Activated gamma-delta T cell treated with Interleukin-2 at 50 U/mL for 16 hours (primary cell): Measurements from ENCODE around the gene EDEM3.
A peak's percentile ranks its signal among the peaks of the same experiment; 100 is the strongest.
"Not testable (repeated sequence)": the region's sequence is repeated elsewhere in the genome, so short reads cannot be mapped to it uniquely, and the experiment has no call there.

Experiments used
- DNase-seq: peaks from one replicate; pipeline ENCODE4 v3.0.0-alpha.2; 2020

Gene EDEM3, protein sequence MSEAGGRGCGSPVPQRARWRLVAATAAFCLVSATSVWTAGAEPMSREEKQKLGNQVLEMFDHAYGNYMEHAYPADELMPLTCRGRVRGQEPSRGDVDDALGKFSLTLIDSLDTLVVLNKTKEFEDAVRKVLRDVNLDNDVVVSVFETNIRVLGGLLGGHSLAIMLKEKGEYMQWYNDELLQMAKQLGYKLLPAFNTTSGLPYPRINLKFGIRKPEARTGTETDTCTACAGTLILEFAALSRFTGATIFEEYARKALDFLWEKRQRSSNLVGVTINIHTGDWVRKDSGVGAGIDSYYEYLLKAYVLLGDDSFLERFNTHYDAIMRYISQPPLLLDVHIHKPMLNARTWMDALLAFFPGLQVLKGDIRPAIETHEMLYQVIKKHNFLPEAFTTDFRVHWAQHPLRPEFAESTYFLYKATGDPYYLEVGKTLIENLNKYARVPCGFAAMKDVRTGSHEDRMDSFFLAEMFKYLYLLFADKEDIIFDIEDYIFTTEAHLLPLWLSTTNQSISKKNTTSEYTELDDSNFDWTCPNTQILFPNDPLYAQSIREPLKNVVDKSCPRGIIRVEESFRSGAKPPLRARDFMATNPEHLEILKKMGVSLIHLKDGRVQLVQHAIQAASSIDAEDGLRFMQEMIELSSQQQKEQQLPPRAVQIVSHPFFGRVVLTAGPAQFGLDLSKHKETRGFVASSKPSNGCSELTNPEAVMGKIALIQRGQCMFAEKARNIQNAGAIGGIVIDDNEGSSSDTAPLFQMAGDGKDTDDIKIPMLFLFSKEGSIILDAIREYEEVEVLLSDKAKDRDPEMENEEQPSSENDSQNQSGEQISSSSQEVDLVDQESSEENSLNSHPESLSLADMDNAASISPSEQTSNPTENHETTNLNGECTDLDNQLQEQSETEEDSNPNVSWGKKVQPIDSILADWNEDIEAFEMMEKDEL

GRCh38 chr1:184754476-184755225, at the start of gene EDEM3:
TSS of gene EDEM3 (minus strand) at chr1:184754858. CDS start at chr1:184754646, 212 bp downstream.
- peak; percentile 97 for DNase-seq

- no peak for DNase-seq
Measured at GRCh38 chr1:184804220-184804619, 49.6 kb upstream of the EDEM3 start.

DNA sequence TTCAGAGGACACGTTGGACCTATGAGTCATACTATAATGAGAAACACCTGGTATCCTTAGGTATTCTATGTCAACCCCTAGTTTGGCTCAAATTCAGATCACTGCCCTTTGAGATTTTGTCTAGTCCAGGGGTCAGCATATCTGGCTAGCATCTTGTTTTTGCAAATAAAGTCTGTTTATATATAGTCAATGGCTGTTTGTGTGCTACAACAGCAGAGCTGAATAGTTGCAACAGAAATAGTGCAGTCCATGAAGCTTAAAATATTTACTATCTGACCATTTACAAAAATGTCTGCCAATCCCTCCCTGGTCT, 48.5 kb upstream of the EDEM3 start:
- no peak for DNase-seq

DNA sequence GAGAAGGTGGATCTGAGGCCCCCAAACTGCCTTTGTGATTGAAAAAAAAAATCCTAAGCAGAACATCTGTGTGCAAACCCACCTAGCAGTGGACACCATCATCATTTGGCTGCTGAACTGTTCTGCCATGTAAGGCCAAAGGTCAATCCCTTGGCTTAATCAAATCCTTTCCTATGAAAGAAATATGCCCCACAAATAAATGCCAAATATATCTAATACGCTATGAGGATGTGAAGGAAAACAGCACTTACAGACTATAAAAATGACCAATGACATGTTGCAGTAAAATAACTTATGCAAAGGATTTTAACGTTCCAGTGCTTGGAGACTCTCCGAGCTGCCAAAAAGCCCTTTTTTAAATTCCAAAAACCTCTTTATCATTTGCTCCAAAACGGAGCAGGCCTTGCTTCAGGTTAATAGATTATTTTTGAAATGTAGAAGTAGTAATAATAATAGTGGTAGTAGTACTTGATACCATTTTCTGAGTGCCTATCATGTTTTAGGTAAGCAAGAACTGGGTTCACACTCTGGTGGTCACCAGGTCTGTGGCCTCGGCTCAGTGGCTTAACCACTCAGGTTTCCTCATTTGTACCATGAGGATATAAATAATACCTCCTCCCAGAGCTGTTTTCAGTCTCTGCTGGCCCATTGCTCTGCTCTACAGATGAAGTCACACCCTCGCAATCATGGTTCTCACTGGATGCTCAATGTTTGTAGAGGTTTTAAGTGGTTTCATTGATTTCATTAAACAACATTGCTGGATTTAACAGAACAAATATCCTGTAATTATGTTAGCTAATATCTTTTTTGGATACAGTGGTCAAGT, 47.9 kb upstream of the EDEM3 start:
- no peak for DNase-seq

DNA sequence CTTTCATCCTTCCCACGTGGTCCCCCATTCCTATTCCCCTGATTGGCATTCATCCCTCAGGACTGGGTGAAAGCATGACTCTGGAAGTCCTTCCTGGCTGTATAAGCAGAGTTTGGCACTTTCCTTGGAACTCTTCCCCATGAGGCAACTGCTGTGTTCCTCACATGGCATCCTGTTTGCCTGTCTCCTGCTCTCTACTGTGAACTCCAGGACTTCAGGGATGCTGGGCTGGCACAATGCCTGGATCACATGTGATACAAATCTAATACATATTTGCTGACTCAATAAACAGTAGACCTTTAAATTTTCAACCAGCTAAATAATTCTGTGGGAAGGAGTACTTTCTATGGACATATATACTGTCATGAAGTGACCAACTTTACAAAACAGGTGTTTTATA, 46.8 kb upstream of the EDEM3 start:
- no peak for DNase-seq

DNA sequence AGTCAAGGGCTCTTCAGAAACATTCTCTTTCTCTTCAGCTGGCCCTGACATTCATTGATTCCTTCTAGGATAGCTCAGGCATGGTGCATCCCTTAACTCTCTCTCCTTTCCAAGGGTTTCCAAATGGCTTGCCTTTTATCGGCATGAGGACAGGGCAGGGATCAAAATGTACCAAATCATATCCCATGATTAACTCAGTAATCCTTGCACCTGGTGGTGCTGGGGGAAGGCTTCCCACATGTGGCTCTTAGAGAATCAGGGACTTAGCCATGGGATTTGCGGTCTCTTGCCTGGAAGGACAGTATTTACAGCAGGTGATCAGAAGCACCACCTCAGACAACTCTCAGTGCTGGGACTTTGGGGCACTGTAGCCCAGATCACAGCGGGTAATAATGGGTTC, 46.2 kb upstream of the EDEM3 start:
- DNase-seq = no peak

GRCh38 chr1:184793967-184794366, 39.3 kb upstream of the EDEM3 start:
- DNase-seq = no peak

- no peak for DNase-seq
Measured at GRCh38 chr1:184792450-184792969, 37.9 kb upstream of the EDEM3 start.

- DNase-seq = no peak
Measured at GRCh38 chr1:184791550-184791900, 36.9 kb upstream of the EDEM3 start.

- no peak for DNase-seq
Measured at GRCh38 chr1:184790642-184791549, 36.2 kb upstream of the EDEM3 start.

GRCh38 chr1:184789884-184790283, 35.2 kb upstream of the EDEM3 start:
- no peak for DNase-seq

DNA sequence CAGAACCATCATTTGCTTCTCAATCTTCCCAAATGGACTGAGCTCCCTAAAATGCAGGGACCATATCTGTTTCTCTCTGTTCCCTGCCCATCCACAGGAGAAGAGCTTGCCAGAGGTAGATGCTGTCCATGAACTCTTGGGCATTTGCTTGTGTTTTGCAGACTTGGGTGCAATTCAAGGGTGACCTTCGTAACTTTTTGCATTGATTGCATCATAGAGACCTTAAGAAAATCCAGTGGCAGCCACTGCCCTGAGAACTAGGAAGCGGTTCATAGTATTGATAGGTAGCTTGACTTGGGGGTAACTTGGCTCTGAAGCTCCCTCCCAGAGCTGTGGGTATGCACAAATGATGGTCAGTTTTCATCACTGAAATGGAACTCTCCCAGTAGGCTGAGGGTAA, 34.3 kb upstream of the EDEM3 start:
- no peak for DNase-seq

DNA sequence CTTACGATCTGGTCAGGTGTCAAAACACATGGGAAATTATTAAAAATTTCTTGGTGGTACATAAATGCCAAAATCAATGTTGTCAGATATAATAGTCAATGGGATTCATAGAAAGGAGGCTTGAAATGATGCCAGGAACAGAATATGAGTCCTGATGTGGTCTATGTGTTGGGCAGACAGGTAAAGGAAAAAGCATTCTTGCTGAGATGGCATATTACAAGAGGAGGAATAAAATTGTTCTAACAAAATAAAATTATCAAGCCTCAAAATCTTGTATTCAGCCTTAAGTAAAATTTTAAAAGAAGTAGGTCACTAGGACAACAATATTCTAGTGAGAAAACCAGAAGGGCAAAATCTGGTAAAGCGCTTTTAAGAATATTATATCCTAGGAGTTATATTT, 30.9 kb upstream of the EDEM3 start:
- DNase-seq = no peak

- not testable (repeated sequence) for DNase-seq
Measured at GRCh38 chr1:184783723-184784122, 29.1 kb upstream of the EDEM3 start.

GRCh38 chr1:184781941-184782340, 27.3 kb upstream of the EDEM3 start:
- DNase-seq = no peak

GRCh38 chr1:184775885-184776284, 21.2 kb upstream of the EDEM3 start:
- no peak for DNase-seq

DNA sequence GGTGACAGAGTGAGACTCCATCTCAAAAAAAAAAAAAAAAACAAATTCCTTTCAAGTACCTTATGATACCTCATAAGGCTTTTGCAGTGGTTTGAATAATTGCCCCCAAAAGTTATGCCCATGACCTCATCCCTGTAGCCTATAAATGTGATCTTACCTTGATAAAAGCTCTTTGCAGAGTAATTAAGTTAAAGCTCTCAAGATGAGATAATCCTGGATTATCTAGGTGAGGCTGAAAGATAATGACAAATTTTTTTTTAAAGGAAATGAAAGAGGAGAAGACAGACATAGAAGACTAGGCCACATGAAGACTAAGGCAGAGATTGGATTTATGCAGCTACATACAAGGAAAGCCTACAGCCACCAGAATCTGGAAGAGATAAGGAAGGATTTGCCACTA, 20.7 kb upstream of the EDEM3 start:
- no peak for DNase-seq

DNA sequence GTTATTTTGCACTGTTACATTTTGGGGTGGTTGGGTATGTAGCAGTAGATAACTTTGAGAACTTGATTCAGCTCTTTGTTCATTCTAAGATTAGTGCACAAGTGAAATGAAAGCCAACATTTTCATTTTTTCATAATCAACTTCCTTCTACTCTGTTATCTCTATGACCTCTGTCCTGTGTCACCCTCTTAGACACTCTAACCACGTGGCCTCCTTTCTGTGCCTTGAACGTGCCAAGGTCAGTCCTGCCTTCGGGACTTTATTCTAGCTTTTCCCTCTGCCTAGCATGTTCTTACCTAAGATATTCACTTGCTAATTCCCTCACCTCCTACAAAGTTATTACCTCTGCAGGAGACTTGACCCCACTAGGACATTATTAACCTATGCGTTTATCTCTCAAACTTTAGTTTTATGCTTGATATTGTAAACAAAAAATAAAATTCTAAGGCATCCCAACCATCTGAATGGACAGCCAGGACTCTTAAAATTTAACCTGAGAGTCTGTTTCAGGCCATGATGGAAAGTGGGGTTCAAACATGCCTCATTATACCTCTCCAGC, 19.2 kb upstream of the EDEM3 start:
- DNase-seq = no peak

DNA sequence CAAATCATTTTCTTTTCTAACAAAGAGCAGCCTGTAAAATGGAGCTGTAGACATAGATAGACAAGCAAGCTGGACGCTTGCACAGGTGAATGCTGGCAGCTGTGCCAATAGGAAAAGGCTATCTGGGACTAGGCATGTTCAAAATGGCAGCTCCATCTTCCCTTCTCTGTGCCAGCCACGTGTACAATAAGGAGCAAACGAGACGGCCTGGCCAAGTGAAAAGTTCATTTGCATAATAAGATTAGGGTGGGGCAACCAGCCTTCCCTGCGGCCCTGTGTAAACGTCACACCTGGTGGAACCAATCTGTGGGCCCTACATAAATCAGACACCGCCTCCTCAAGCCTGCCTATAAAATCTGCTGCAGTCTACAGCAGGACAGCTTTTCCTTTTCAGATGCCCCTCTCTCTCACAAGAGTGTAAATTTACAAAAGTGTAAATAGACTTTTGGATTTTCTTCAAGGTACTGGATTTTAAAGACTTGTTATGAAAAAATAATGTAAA, 16.6 kb upstream of the EDEM3 start:
- no peak for DNase-seq

DNA sequence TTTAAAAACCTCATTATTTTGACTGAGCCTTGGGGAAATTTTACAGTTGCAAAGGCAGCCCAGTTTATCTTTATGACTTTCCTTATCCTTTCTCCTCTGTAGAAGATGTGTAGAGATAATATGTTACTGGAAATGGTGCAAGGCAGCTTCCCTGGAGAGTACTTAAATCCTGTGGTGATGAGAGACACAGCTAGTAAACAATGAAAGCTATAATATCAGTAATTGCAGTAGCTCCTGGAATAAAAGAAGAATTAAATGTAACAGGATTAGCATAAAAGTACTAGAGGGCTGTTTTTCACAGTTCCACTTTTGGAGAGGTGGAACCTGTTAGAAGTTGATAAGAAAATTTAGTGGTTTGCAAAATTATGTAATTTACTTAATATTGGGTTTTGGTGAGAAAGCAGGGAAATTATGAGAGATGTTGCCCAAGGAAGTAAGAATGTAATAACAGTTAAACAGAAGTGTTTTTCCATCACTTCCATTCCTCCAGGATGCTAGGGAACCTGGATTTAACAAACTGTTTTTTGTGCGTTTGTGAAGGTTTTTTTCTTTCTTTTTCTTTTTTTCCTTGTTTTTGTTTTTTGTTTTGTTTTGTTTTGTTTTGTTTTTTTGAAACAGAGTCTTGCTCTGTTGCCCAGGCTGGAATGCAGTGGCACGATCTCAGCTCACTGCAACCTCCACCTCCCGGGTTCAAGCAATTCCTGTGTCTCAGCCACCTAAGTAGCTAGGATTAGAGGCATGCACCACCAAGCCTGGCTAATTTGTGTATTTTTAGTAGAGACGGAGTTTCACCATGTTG, 15.7 kb upstream of the EDEM3 start:
- no peak for DNase-seq
